GM21825 (cell line): ENCODE results near the gene DUSP18.
A peak's percentile ranks its signal among the peaks of the same experiment; 100 is the strongest.
"Not testable (repeated sequence)": the region's sequence is repeated elsewhere in the genome, so short reads cannot be mapped to it uniquely, and the experiment has no call there.

Experiments
- ATAC-seq: cut with Tn5 transposase; IDR thresholded peaks from one replicate; pipeline ENCODE4 v1.9.1; 2021; ENCODE audit warnings: mild to moderate bottlenecking, moderate library complexity; ENCODE audit not compliant: unreplicated experiment

The DUSP18 gene

DNA sequence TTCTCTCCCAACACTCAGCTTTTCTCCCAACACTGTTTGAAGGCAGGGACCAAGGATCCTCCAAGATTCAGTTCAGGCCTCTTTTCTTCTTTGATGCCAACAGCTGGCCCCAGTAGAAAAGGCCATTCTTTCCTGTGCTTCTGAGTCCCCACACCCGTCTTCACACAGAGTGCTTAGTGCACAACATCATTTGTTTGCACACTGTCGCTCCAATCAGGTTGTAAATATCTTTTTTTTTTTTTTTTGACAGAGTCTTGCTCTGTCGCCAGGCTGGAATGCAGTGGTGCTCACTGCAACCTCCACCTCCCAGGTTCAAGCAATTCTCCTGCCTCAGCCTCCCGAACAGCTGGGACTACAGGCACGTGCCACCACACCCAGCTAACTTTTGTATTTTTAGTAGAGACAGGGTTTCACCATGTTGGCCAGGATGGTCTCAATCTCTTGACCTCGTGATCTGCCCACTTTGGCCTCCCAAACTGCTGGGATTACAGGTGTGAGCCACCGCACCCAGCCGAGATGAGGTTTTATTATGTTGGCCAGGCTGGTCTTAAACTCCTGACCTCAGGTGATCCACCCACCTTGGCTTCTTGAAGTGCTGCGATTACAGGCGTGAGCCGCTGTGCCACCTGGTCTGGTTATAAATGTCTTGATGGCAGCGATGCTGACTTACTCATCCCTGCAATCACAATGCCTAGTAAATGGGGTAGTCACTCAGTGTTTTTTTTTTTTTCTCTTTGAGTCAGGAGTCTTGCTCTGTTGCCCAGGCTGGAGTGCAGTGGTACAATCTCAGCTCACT lies 12.4 kb upstream of the DUSP18 start:
- not testable (repeated sequence) for ATAC-seq

DNA sequence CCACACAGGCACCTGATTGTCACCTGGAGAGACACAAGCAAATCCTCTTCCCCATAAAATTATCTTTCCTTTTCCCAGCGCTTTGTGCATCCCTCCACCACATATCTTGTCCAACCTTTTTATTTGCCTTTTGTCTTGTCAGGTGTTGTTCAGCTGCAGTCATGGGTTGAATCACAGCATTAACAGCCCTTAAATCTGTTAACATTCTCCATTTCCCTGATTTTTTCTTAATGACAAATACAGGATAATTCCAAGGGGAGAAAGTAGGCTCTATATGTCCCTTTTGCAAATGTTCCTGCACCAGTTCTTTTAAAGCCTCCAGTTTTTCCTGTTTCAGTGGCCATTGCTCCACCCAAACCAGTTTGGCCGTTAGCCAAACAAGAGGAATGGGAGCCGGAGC lies 8.9 kb upstream of the DUSP18 start:
- not testable (repeated sequence) for ATAC-seq

DNA sequence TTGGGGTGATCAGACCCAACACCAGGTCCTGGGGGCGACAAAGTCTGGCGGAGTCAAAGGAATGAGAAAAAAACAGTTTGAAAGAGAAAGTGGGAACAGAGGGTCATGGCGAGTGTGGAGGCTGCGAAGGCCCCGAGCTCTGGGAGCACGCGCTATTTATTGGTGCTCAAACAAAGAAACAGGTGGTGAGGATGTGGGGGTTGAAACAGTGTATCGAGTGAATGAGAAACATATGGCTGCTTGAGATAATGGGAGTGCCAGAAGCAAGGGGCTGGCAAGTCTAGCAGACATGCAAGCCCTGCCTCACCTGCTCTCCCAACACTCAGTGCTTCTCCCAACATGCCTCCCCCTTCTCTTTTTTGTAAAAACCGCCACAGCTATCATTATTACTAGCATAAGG lies 7.8 kb upstream of the DUSP18 start:
- no peak for ATAC-seq

DNA sequence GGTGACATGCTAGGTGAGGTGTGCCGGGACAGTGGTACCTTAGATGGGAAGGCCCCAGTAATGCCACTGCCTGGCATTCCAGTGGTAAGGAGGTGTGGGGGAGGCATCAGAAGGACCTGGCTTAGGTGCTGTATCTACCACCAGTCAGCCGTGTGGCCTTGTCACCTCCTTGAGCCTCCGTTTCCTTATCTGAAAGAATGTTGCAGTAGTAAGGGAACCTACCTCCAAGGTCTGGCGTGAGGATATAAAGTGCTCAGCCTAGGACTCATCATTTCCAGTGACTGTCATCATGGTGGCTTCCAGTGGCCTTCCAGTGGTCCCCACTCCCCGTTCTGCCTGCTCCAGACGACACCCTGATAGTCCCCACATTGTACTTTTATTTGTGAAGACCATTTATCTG lies 6.8 kb upstream of the DUSP18 start:
- no peak for ATAC-seq

DNA sequence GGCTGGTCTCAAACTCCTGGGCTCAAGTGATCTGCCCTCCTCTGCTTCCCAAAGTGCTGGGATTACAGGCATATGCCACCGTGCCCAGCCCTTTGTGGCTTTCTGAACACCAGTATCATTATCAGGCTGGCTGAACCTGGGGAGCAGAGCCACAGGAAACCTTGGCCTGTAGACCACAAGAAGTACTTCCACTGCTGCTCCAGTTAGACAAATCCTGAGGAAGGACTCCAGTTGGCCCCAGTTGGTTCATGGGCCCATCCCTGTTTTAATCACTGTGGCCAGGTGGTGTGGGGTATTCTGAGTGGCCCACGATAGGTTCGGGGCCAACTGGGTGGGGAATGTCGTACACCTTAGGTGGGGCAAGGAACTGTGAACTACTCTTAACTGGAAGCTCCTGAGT lies 5.5 kb upstream of the DUSP18 start:
- no peak for ATAC-seq

DNA sequence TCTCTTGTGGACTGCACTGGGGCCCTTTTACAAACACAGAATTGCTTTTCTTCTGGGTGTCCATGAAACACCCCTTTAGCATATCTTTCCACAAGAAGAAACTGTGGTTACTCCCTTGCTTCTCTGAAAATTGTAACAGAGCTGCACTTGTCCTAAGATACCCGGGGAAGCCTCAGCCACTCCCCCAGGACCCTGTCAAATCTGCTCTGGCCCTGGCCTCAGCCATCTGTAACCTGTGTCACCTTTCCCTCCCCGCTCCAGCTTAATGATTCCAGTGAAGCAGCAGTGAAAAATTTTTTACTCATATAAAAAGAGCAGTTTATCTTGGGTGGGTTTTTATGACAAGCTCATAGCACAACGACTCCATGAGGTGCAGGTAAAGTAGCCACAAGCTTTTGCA lies 3.4 kb upstream of the DUSP18 start:
- no peak for ATAC-seq

DNA sequence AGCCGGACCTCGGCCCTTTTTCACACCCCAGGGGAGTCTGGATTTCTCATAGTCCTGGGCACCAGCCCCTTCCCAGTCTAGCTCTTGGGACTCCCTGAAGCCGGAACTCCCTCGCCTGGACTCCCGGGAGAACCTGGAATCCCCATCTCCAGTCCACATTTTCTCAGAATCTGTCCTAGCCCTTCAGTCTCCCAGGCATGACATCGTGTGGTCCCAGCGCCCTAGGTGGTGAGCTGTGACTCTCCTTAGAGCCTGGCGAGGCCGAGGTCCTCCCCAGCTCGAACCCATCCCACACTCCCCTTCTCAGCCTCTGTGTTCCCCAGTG lies 673 bp upstream of the DUSP18 start:
- no peak for ATAC-seq

GRCh38 chr22:30667107-30667493 lies 575 bp downstream of the DUSP18 start:
- no peak for ATAC-seq

DNA sequence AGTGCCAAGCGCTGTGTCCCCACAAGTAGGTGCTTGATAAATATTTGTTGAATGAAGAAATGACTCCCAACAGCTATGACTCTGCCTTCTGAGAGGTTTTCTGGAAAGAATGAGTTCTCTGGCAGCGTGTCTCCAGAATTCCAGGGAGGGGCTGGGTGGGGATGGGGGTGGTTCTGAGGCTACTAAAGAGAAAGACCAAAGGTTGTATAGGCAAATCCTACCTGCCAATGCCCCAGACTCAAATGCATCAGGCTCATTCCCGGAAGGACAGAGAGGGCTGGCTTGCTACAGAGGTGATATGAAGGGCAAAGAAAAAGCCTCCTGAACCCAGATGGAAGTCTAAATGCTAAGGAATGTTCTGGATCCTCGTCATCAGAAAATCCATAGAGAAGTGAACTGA lies 1.9 kb downstream of the DUSP18 start:
- no peak for ATAC-seq

DNA sequence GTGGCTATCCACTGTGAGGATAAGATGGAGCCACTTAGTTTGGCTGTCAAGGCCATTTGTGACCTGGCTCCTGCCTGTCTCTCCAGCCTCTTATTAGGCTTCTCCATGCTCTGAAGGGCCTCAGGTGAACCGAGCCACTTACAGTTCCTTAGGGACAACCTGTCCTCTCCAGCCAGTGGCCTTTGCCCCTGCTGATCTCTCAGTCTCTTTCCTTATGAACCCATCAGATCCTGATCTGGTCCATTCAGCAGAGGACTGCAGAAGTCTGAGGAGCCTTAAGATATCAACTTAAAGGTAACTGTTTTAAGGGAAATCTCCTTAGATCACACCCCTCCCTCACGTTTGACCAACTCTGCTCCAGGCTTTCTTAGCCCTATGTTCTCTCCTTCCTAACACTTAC lies 2.4 kb downstream of the DUSP18 start:
- ATAC-seq = no peak

GRCh38 chr22:30664798-30665197 lies 2.9 kb downstream of the DUSP18 start:
- ATAC-seq = no peak

- no peak for ATAC-seq
Observed at GRCh38 chr22:30662040-30662439, 5.6 kb downstream of the DUSP18 start.

GRCh38 chr22:30655532-30655931 lies 12.1 kb downstream of the DUSP18 start:
- ATAC-seq = no peak

GRCh38 chr22:30654361-30654760 lies 13.3 kb downstream of the DUSP18 start:
- ATAC-seq = no peak

DNA sequence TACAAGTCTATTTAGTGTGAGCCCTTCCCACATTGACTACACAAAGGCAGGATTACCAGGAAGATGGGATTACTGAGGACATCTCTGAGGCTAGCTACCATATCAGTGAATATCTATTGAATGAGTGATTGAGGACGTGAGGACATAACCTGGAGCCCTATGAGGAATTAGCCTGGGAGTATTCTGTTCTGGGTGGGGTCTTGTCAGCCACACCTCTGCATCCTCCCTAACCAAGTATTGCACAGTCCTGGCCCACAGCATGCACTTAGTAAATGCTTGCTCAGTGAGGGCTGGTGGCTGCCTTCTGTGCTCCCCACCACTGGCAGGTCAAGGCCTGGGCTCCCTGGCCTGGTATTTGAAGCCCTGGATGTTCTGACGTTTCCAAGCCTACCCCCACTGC lies 14.8 kb downstream of the DUSP18 start:
- no peak for ATAC-seq

- no peak for ATAC-seq
Observed at GRCh38 chr22:30650508-30651116, 17.1 kb downstream of the DUSP18 start.

DNA sequence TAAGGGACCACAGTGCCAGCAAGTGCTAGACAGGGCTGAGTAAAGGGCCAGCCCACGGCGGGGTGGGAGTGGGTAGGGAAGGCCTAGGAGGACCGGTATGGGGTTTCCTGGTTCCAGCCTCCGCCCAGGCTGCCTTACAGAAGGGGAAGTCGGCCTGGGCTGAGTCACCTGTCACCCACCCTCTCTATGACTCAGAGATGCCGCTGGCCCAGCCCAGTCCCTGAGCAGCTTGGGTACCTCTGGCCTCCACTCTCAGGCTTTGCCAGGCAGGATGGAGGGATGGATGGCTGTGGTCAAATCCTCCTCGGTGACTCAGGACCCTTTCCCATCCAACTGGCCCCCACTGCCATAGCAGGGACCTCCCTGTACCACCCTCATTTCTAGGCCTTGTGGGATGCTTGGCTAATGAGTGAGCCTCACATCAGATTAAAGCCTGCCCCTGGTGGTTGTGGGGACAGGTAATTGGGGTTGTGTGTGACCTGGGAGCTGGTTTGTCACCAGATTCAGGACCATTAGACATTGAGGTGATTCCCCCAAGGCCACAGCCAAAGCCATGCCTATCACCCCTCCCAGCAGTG lies 18.2 kb downstream of the DUSP18 start:
- ATAC-seq = peak; percentile 66

DNA sequence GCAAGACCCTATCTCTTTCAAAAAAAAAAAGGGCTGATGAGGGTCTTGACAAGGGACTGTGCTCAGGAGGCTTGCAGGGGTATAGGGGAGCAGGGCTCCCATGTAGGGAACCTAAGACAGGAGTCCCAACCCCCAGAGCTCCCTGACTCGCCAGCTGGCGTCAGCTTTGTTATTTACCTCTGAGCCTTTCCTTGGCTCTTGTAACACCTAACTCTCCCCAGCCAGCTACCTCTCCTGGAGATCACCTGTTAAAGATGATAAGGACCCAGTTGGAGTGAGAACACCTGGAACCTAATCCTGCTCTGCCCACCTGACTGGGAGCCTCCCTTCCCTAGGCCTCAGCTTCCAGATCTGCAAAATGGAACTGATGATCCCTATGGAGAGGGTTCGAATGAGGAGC lies 18.9 kb downstream of the DUSP18 start:
- ATAC-seq = no peak

- no peak for ATAC-seq
Observed at GRCh38 chr22:30647536-30647935, 20.1 kb downstream of the DUSP18 start.

DNA sequence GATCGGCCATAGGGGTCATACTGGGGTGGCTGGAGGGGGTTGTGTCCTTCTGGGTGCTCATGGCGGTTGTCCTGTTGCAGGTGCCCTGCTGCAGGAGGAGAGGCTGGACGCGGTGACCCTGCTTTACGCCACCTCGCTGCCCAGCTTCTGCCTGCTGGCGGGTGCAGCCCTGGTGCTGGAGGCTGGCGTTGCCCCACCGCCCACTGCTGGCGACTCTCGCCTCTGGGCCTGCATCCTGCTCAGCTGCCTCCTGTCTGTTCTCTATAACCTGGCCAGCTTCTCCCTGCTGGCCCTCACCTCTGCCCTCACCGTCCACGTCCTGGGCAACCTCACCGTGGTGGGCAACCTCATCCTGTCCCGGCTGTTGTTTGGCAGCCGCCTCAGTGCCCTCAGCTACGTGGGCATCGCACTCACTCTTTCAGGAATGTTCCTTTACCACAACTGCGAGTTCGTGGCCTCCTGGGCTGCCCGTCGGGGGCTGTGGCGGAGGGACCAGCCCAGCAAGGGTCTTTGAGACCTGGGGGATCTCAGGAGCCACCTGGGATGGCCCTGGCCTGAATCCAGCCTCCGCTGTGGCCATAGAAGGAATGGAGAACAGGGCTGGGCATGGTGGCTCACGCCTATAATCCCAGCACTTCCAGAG lies 21.0 kb downstream of the DUSP18 start:
- ATAC-seq = no peak

GRCh38 chr22:30643055-30643875 lies 24.4 kb downstream of the DUSP18 start:
- ATAC-seq = no peak
